Adrenal gland (tissue), 5 donors: ENCODE results near the gene CHI3L1.

ENCODE experiments used
- CTCF ChIP-seq, 6 experiments: fragments of 450-650 bp in 4 of 6; fragments of 200-600 bp in 2 of 6; sonication (generic) in 1 of 6; IDR thresholded peaks; 1 replicate in 5 of 6; 2 replicates in 1 of 6; pipeline versions ENCODE4 v1.5.1 to v1.8.0; 2016 to 2021; ENCODE audit warnings: antibody characterized with exemption in 6 of 6, mild to moderate bottlenecking in 2 of 6, moderate library complexity in 1 of 6
- POLR2A ChIP-seq, 2 donors: fragments of 450-650 bp; IDR thresholded peaks; one replicate each; pipeline ENCODE4 v1.6.1; 2017; ENCODE audit warnings: antibody characterized with exemption in 2 of 2, mild to moderate bottlenecking in 2 of 2, moderate library complexity in 1 of 2
- donor health status: DM: no; HTN: no; CAD: no.

GRCh38 chr1:203167913-203168200, 18.6 kb downstream of the CHI3L1 start:
- no peak for TF ChIP-seq POLR2A (IDR thresholded peaks at IDR 0.05)
- TF ChIP-seq CTCF (IDR thresholded peaks at IDR 0.05): no peak
